ENCODE data around the gene HNRNPF. TPM values are rescaled to one million over a fixed set of nuclear protein-coding genes. Genes with fewer than 3 reads are reported as not detected.

The HNRNPF gene
- total RNA-seq, 1 experiment from 2014 or later: 198 TPM

GRCh38 chr10:43409385-43410109, 561 bp upstream of the HNRNPF start:
- POLR2A ChIA-PET: interaction anchor here (0.6 to 8.8 kb wide), 16 partner anchors 10 to 1219 kb away, joined by 3 to 169 read pairs (median 4); partner anchors contain the start of genes CSGALNACT2 and ZNF487
- intact Hi-C loops (cut with micrococcal nuclease): loop anchor here (1.0 kb wide), 1 partner anchor 28 kb away; the partner anchor contains the start of gene ZNF487
- Mint-ChIP-seq H3K27me3 (ENCODE audit: insufficient read depth, unreplicated experiment) (no peaks in the 10 kb centered on the region), H3K27ac (ENCODE audit: low read depth, unreplicated experiment) (peak overlapping the region; percentile 99), H3K36me3 (ENCODE audit: insufficient read depth, unreplicated experiment) (peaks cover 24% of the 10 kb centered on the region), H3K4me1 (ENCODE audit: insufficient read depth, unreplicated experiment) (peaks cover 15% of the 10 kb centered on the region), H3K4me3 (ENCODE audit: unreplicated experiment) (peak overlapping the region; percentile 89), H3K9me3 (ENCODE audit: unreplicated experiment) (no peaks in the 10 kb centered on the region)
- CTCF ChIA-PET: interaction anchor here (0.6 to 1.4 kb wide), 2 partner anchors 19 to 30 kb away, joined by 3 to 5 read pairs; no protein-coding TSS in a partner anchor
- TSS peak; percentile 61 for BruUV-seq (replicated peaks)
- DNase-seq (ENCODE audit: unreplicated experiment): no peak
- no peak for TF ChIP-seq CTCF (IDR thresholded peaks at IDR 0.05; ENCODE audit: unreplicated experiment)

- ChIA-PET CTCF (interaction anchor here (0.8 to 1.4 kb wide), 2 partner anchors 13 to 49 kb away, joined by 4 to 5 read pairs; no protein-coding TSS in a partner anchor), POLR2A (interaction anchor here (0.6 to 8.8 kb wide), 9 partner anchors 11 to 271 kb away, joined by 3 to 169 read pairs (median 11); partner anchors contain the start of genes CSGALNACT2 and ZNF487)
- Mint-ChIP-seq H3K36me3 (ENCODE audit: insufficient read depth, unreplicated experiment) (peaks cover 36% of the 10 kb centered on the region), H3K27me3 (ENCODE audit: insufficient read depth, unreplicated experiment) (no peaks in the 10 kb centered on the region), H3K4me3 (ENCODE audit: unreplicated experiment) (peak overlapping the region; percentile 89), H3K9me3 (ENCODE audit: unreplicated experiment) (no peaks in the 10 kb centered on the region), H3K27ac (ENCODE audit: low read depth, unreplicated experiment) (peak overlapping the region; percentile 99), H3K4me1 (ENCODE audit: insufficient read depth, unreplicated experiment) (peaks cover 19% of the 10 kb centered on the region)
- no peak for DNase-seq (ENCODE audit: unreplicated experiment)
- BruUV-seq (replicated peaks): no TSS peak
- no peak for TF ChIP-seq CTCF (IDR thresholded peaks at IDR 0.05; ENCODE audit: unreplicated experiment)
- intact Hi-C loops (cut with micrococcal nuclease): loop anchor here (1.0 kb wide), 1 partner anchor 11 kb away; no protein-coding TSS in a partner anchor
Measured at GRCh38 chr10:43408331-43408709, 666 bp downstream of the HNRNPF start.

- Mint-ChIP-seq H3K27me3 (ENCODE audit: insufficient read depth, unreplicated experiment) (no peaks in the 10 kb centered on the region), H3K36me3 (ENCODE audit: insufficient read depth, unreplicated experiment) (peaks cover 42% of the 10 kb centered on the region), H3K9me3 (ENCODE audit: unreplicated experiment) (no peaks in the 10 kb centered on the region), H3K27ac (ENCODE audit: low read depth, unreplicated experiment) (peak overlapping the region; percentile 99), H3K4me3 (ENCODE audit: unreplicated experiment) (peak overlapping the region; percentile 89), H3K4me1 (ENCODE audit: insufficient read depth, unreplicated experiment) (peaks cover 24% of the 10 kb centered on the region)
- intact Hi-C loops (cut with micrococcal nuclease): loop anchor here (1.0 kb wide), 1 partner anchor 10 kb away; no protein-coding TSS in a partner anchor
- TF ChIP-seq CTCF (IDR thresholded peaks at IDR 0.05; ENCODE audit: unreplicated experiment): no peak
- BruUV-seq (replicated peaks): TSS peak; percentile 37
- DNase-seq (ENCODE audit: unreplicated experiment): peak; percentile 94
- ChIA-PET CTCF (interaction anchor here (0.6 to 1.4 kb wide), 9 partner anchors 14 to 50 kb away, joined by 3 to 5 read pairs (median 3); no protein-coding TSS in a partner anchor), POLR2A (interaction anchor here (0.6 to 8.8 kb wide), 18 partner anchors 11 to 1200 kb away, joined by 3 to 169 read pairs (median 5); partner anchors contain the start of genes CSGALNACT2 and ZNF487)
Measured at GRCh38 chr10:43407576-43408330, 1.2 kb downstream of the HNRNPF start.

Measured in MCF 10A (cell line).